ENCODE results near the gene UBR4.

UBR4 gene

DNA sequence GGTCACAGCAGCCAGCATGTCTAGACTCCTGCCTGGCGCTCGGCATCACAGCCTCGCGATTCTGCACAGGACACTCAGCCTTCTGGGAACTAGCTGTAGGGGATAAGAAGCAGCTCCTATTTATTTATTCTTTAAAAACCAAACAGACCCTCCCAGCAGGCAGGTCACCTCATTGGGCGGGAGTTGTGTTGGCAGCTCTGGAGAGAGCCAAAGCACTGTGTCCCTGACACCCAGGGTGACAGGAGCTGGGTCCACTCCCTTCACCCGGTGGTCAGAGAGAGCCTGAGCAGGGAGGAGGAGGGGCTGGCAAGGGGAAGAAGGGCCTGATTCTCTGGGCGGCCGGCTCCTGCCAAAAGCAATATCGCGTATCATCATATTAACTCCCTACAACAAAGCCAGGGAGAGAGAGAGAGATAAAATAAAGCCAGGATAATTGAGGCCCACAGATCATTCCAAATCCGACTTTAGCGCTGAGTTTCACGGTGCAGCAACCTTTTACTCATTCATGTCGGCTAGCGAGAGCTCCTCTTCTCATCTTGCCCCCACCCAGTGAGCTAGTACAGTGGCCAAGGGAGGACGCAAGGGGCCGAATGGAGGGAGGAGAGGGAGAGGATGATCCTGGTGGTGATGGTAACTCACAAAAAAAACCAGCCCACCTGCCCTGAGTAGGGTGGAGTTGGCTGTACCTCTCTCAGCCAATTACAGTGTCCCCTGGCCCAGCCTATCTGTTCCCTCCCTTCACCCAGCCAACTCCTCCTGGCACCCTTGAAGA, 173.8 kb downstream of the UBR4 start:
- DNase-seq (ENCODE audit: low read depth): no peak

GRCh38 chr1:19035377-19036040, 174.6 kb downstream of the UBR4 start:
- no peak for DNase-seq (ENCODE audit: low read depth)

- no peak for DNase-seq (ENCODE audit: low read depth)
These were observed 175.3 kb downstream of the UBR4 start for GRCh38 chr1:19034721-19035120.

DNA sequence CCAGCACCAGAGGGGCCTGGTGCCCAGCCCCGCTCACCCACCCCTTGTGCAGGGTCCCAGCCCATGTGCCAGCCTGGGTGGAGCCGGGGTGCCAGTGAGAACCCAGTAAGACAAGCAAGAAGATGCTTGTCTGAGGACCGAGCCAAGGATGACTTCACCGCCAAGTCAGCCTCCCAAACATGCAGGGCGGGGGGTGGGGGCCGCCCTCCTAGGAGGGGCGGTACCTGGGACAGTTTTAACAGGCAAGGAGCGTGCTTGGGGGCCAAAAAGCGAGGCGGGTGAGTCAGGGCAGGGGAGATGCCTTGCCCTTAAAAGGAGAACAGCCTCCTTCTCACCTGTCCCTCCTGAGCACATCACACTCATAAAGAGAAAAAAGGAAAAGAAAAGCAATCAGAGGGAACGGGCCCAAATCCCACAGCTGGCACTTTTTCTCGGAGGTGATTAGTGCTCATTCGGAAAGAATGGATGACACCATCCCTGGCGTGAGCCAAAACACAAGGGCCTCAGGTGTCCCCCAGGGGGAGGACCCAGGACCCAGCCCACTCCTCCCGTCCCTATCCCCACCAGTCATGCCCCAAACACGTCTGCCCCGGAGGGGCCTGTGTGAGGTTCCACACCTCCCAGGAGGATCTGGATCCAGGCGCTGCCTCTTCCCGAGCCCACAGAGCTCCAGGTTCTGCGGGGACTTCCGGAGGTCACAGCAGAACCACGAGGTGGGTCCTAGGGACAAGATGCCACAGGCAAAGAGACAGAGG, 176.0 kb downstream of the UBR4 start:
- DNase-seq (ENCODE audit: low read depth): no peak

GRCh38 chr1:19033515-19033839, 176.6 kb downstream of the UBR4 start:
- no peak for DNase-seq (ENCODE audit: low read depth)

- DNase-seq (ENCODE audit: low read depth): no peak
These were observed 177.2 kb downstream of the UBR4 start for GRCh38 chr1:19032701-19033514.

GRCh38 chr1:19032413-19032695, 177.7 kb downstream of the UBR4 start:
- DNase-seq (ENCODE audit: low read depth): no peak

DNA sequence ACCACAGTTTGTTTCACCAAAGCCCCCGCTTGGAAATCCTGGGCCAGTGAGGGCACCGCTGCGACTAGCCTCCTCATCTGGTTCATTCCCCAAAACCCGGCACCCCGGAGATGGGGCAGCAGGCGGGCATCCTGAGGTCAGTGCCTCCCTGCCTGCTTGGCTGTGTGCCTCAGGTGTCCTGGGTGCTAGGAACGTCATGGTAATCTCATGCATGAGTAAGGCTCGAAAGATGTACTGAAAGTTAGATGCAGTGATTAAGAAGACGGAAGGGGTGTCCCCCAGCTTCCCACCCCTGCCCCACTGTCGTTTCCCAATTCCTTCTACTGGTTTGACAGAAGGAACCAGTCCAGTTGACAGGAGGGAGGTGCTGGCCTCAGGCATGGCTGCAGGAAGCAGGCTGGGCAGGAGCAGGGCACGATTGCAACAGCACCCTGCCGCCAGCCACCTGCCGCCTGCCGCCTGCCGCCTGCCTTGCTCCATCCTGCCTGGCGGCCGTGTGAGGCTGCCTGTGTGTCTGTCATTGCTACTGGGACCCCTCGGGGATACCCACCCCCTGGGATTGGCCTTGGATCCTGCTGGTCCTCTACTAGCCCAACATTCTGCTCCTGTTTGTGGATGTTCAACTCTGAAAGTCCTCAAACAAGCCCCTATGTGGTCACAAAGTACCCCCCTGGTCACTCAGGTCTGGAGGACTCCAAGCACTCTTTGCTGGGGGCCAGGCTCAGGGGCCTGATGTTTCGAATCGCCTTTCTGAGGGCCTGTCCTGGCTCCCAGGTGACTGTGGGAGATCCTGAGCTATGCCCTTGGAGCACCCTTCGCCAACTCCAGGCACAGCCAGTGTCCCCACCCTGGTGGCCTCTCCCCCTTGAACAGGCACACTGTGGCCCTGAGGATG, 180.6 kb downstream of the UBR4 start:
- no peak for DNase-seq (ENCODE audit: low read depth)

- no peak for DNase-seq (ENCODE audit: low read depth)
These were observed 181.4 kb downstream of the UBR4 start for GRCh38 chr1:19028546-19029129.

- no peak for DNase-seq (ENCODE audit: low read depth)
These were observed 182.0 kb downstream of the UBR4 start for GRCh38 chr1:19028110-19028509.

All from stimulated activated CD4-positive, alpha-beta T cell treated with anti-CD3 and anti-CD28 coated beads, Interleukin-2, amount 100 ng/mL, for 4 hours (primary cell).